ENCODE results near the gene HIBCH.
"Not testable (repeated sequence)": the region's sequence is repeated elsewhere in the genome, so short reads cannot be mapped to it uniquely, and the experiment has no call there.

GRCh38 chr2:190297880-190298279 lies 21.7 kb downstream of the HIBCH start:
- TF ChIP-seq EZH2 (IDR thresholded peaks at IDR 0.05; ENCODE audit: low read length); CTCF (optimal IDR thresholded peaks at IDR 0.05 in 1 of 3, IDR thresholded peaks at IDR 0.05 in 1 of 3, conservative IDR thresholded peaks at IDR 0.05 in 1 of 3; ENCODE audit: extremely low read depth in 1 of 3, insufficient read depth in 2 of 3, low read length in 3 of 3): not testable (repeated sequence)
